ENCODE results near the gene STAT5B. TPM values are rescaled to one million over a fixed set of nuclear protein-coding genes. Genes with fewer than 3 reads are reported as not detected.
A peak's percentile ranks its signal among the peaks of the same experiment; 100 is the strongest.

The STAT5B gene
- polyA plus RNA-seq, 3 donors: 28.5 to 103 (median 47.9) TPM

DNA sequence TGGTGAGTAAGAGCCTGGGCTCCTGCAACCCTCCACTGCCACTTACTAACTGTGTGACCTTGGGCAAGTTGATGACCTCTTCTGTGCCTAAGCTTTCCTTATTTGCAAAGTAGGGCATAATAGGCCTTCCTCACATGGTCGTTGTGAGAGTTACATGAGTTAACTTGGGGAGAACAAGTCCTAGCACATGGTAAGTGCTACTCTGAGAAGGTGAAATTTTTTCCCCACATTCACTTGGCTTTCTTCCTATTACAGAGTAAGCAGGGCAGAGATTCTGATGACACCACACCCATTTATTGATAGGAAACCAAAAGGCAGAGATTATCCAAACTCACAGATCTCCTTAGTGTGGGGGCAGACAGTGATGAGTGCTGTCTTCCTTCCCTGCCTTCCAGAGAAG, 96.9 kb downstream of the STAT5B start:
- peak in 1 of 3 donors; percentile 37 for DNase-seq
- peaks cover 43 to 50% of the 10 kb centered on the region in 2 donors for H3K4me1 ChIP-seq (ENCODE audit: control insufficient read depth in 1 of 2, insufficient read depth in 2 of 2, low read length in 2 of 2)
- intact Hi-C loops (cut with micrococcal nuclease): no loop called here
- peaks cover 0 to 14% of the 10 kb centered on the region in 2 donors for H3K9me3 ChIP-seq (replicated peaks in 1 of 2; ENCODE audit: control insufficient read depth in 1 of 2, insufficient read depth in 1 of 2, low read length in 2 of 2)
- H3K79me2 ChIP-seq (ENCODE audit: insufficient read depth, low read length): no peaks in the 10 kb centered on the region
- no peak overlapping the region for H3K27ac ChIP-seq (ENCODE audit: low read depth in 1 of 2, low read length in 2 of 2)
- H4K20me1 ChIP-seq (ENCODE audit: insufficient read depth, low read length): peaks cover 3% of the 10 kb centered on the region
- Mint-ChIP-seq H3K27me3 (ENCODE audit: low read depth in 3 of 3) (peaks cover 39 to 48% (median 46%) of the 10 kb centered on the region in 3 donors), H3K36me3 (peaks cover 0 to 3% of the 10 kb centered on the region in 2 donors), H3K9me3 (peaks cover 0 to 14% (median 8%) of the 10 kb centered on the region in 7 donors), H3K4me1 (peaks cover 40% of the 10 kb centered on the region), H3K4me3 (peak overlapping the region in 1 of 2 donors; percentile 82), H3K27ac (peak overlapping the region in 1 of 7 donors; percentile 19)
- TF ChIP-seq, protein P1, sequence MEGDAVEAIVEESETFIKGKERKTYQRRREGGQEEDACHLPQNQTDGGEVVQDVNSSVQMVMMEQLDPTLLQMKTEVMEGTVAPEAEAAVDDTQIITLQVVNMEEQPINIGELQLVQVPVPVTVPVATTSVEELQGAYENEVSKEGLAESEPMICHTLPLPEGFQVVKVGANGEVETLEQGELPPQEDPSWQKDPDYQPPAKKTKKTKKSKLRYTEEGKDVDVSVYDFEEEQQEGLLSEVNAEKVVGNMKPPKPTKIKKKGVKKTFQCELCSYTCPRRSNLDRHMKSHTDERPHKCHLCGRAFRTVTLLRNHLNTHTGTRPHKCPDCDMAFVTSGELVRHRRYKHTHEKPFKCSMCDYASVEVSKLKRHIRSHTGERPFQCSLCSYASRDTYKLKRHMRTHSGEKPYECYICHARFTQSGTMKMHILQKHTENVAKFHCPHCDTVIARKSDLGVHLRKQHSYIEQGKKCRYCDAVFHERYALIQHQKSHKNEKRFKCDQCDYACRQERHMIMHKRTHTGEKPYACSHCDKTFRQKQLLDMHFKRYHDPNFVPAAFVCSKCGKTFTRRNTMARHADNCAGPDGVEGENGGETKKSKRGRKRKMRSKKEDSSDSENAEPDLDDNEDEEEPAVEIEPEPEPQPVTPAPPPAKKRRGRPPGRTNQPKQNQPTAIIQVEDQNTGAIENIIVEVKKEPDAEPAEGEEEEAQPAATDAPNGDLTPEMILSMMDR (IDR thresholded peaks at IDR 0.05): no peak
- no peaks in the 10 kb centered on the region for H3K36me3 ChIP-seq (replicated peaks in 1 of 2; ENCODE audit: control insufficient read depth in 1 of 2, insufficient read depth in 2 of 2, low read length in 2 of 2)
- WGBS (ENCODE audit: insufficient coverage): no CpG with 5 or more reads among the region's 1 CpG
- peaks cover 8 to 39% of the 10 kb centered on the region in 2 donors for H3K27me3 ChIP-seq (ENCODE audit: control insufficient read depth in 2 of 2, insufficient read depth in 2 of 2, low read length in 2 of 2)
- no peak overlapping the region for H3K9ac ChIP-seq (ENCODE audit: insufficient read depth, low read length, poor library complexity, severe bottlenecking)
- no peak overlapping the region for H2AFZ ChIP-seq (ENCODE audit: insufficient read depth, low read depth, low read length, poor library complexity, severe bottlenecking)
- H3K4me3 ChIP-seq (replicated peaks in 1 of 3; ENCODE audit: low read depth in 2 of 3, low read length in 3 of 3): no peak overlapping the region
- no peak overlapping the region for H3K4me2 ChIP-seq (replicated peaks; ENCODE audit: extremely low read depth, low read length, poor library complexity, severe bottlenecking)

DNA sequence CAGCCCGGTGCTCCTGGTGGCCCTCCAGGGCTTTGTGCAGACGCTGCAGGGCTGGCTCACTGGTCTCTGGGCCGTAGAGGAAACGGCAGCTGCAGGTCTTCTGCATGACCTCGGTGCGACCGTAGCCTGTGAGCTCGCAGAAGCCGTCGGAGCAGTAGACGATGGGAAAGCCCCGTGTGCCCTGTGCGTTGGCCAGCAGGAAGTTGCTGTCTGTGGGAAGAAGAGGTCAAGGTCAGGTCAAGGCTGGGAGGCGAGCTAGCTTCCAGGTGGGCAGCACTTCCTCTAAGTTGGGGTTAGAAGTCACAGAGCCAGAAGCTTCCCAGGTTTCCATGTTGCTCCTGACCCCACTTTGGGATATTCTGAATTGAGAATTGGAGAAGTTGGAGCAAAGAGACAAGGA, 97.4 kb downstream of the STAT5B start:
- H3K36me3 ChIP-seq (replicated peaks in 1 of 2; ENCODE audit: control insufficient read depth in 1 of 2, insufficient read depth in 2 of 2, low read length in 2 of 2): no peaks in the 10 kb centered on the region
- no peak overlapping the region for H3K9ac ChIP-seq (ENCODE audit: insufficient read depth, low read length, poor library complexity, severe bottlenecking)
- Mint-ChIP-seq H3K27ac (peak overlapping the region in 3 of 7 donors; percentile 7 to 50 (median 38)), H3K27me3 (ENCODE audit: low read depth in 3 of 3) (peaks cover 39 to 51% (median 46%) of the 10 kb centered on the region in 3 donors), H3K4me1 (peaks cover 38% of the 10 kb centered on the region), H3K4me3 (peak overlapping the region in 1 of 2 donors; percentile 48), H3K9me3 (peaks cover 0 to 14% (median 8%) of the 10 kb centered on the region in 7 donors), H3K36me3 (peaks cover 0 to 3% of the 10 kb centered on the region in 2 donors)
- H3K79me2 ChIP-seq (ENCODE audit: insufficient read depth, low read length): no peaks in the 10 kb centered on the region
- TF ChIP-seq, protein P1 (IDR thresholded peaks at IDR 0.05): no peak
- no peak overlapping the region for H3K4me2 ChIP-seq (replicated peaks; ENCODE audit: extremely low read depth, low read length, poor library complexity, severe bottlenecking)
- H3K4me3 ChIP-seq (replicated peaks in 1 of 3; ENCODE audit: low read depth in 2 of 3, low read length in 3 of 3): no peak overlapping the region
- intact Hi-C loops (cut with micrococcal nuclease): no loop called here
- H3K27me3 ChIP-seq (ENCODE audit: control insufficient read depth in 2 of 2, insufficient read depth in 2 of 2, low read length in 2 of 2): peaks cover 8 to 39% of the 10 kb centered on the region in 2 donors
- 30% methylated on average over 14 of the region's 14 CpGs for WGBS (ENCODE audit: insufficient coverage)
- peaks cover 41 to 44% of the 10 kb centered on the region in 2 donors for H3K4me1 ChIP-seq (ENCODE audit: control insufficient read depth in 1 of 2, insufficient read depth in 2 of 2, low read length in 2 of 2)
- peaks cover 3% of the 10 kb centered on the region for H4K20me1 ChIP-seq (ENCODE audit: insufficient read depth, low read length)
- H3K9me3 ChIP-seq (replicated peaks in 1 of 2; ENCODE audit: control insufficient read depth in 1 of 2, insufficient read depth in 1 of 2, low read length in 2 of 2): peaks cover 0 to 14% of the 10 kb centered on the region in 2 donors
- DNase-seq: peak; percentile 58 to 81 (median 63)
- no peak overlapping the region for H2AFZ ChIP-seq (ENCODE audit: insufficient read depth, low read depth, low read length, poor library complexity, severe bottlenecking)
- H3K27ac ChIP-seq (ENCODE audit: low read depth in 1 of 2, low read length in 2 of 2): no peak overlapping the region
